ENCODE data around the gene UXS1.

- TF ChIP-seq CTCF (IDR thresholded peaks at IDR 0.05) (no peak), POLR2A (IDR thresholded peaks at IDR 0.05) (no peak)
These were observed 4.8 kb downstream of the UXS1 start for GRCh38 chr2:106189325-106189724.
